Adrenal gland (tissue), 12 donors: ENCODE data around the gene KCNK13. TPM values are rescaled to one million over a fixed set of nuclear protein-coding genes. Genes with fewer than 3 reads are reported as not detected.

ENCODE experiments used
- DNase-seq, 7 donors: peaks; one replicate each; pipeline ENCODE4 v3.0.0-alpha.2; 2019 to 2020
- H3K27ac ChIP-seq, 5 donors: fragments of 200-600 bp; sonication (generic) in 4 of 5; 1 replicate in 3 of 5; 2 replicates in 2 of 5; pipeline versions ENCODE4 v1.5.1 to v1.8.0; 2016 to 2020; ENCODE audit warnings: mild to moderate bottlenecking in 1 of 5
- H3K27me3 ChIP-seq: fragments of 200-600 bp; 2 replicates; pipeline ENCODE4 v1.8.0; 2021
- H3K36me3 ChIP-seq, 2 donors: fragments of 200-600 bp; replicated peaks in 1 of 2; 1 replicate in 1 of 2; 2 replicates in 1 of 2; pipeline versions ENCODE4 v1.5.1 to v1.8.0; 2018 to 2022
- H3K4me1 ChIP-seq, 2 donors: fragments of 200-600 bp; replicated peaks in 1 of 2; 1 replicate in 1 of 2; 2 replicates in 1 of 2; pipeline versions ENCODE4 v1.5.1 to v1.8.0; 2018 to 2021
- H3K4me3 ChIP-seq, 4 donors: fragments of 200-600 bp; sonication (generic) in 3 of 4; one replicate each; pipeline ENCODE4 v1.5.1; 2016 to 2018
- H3K9me3 ChIP-seq, 3 donors: fragments of 200-600 bp; sonication (generic) in 1 of 3; replicated peaks in 1 of 3; 1 replicate in 2 of 3; 2 replicates in 1 of 3; pipeline versions ENCODE4 v1.5.1 to v1.8.0; 2016 to 2021
- POLR2A ChIP-seq, 2 donors: fragments of 450-650 bp; IDR thresholded peaks; one replicate each; pipeline ENCODE4 v1.6.1; 2017; ENCODE audit warnings: antibody characterized with exemption in 2 of 2, mild to moderate bottlenecking in 2 of 2, moderate library complexity in 1 of 2
- WGBS, 4 donors: extraction: QIAGEN DNeasy Blood & Tissue Kit in 2 of 4; methylation state at CpG; one replicate each; pipeline versions ENCODE4 v1.1.5 to v1.1.7; 2013 to 2017; 5-methylcytosine and 5-hydroxymethylcytosine counted together
- intact Hi-C, 2 donors: fragments of 100-400 bp; cut with DNase I; formaldehyde crosslinking; loops; one replicate each; pipeline versions ENCODE4 v1.14.1 to v1.15.0; 2022 to 2023
- polyA plus RNA-seq, 3 donors: library from polyadenylated mRNA; stranded (reverse); fragments of 200-250 nt in 2 of 3; fragments of 350-450 nt in 1 of 3; fragmentation: Illumina TruSeq in 1 of 3; extraction: RNeasy Lipid Tissue Mini Kit (QIAGEN cat#74804) in 1 of 3; gene quantifications; one replicate each; pipeline ENCODE4 v1.2.3, GENCODE V29; 2013 to 2014
- total RNA-seq, 9 donors: library from RNA; depleted of rRNA in 4 of 9; stranded (reverse); fragments of >200 nt in 4 of 9; fragments of 120-200 nt in 1 of 9; fragmentation: NEBNext Ultra II Directional in 1 of 9; extraction: Animal tissue kit (Norgen Biotek cat#: 25700) in 1 of 9; gene quantifications; one replicate each; pipeline versions ENCODE4 v1.1.0 to v1.2.4, GENCODE V29; 2013 to 2023
- TF ChIP-seq, protein P1 (sequence below), 6 experiments: fragments of 450-650 bp in 4 of 6; fragments of 200-600 bp in 2 of 6; sonication (generic) in 1 of 6; IDR thresholded peaks; 1 replicate in 5 of 6; 2 replicates in 1 of 6; pipeline versions ENCODE4 v1.5.1 to v1.8.0; 2016 to 2021; ENCODE audit warnings: antibody characterized with exemption in 6 of 6, mild to moderate bottlenecking in 2 of 6, moderate library complexity in 1 of 6
- donor health status: healthy with polysubstance abuse.
- donor health status: Bipolar disorder and iron deficiency.
- donor health status: DM: yes; HTN: yes; CAD: no.
- donor health status: DM: no; HTN: no; CAD: no.
- donor health status: DM: no; HTN: no; CAD: no.
- donor health status: DM: yes; HTN: yes; CAD: no.

The KCNK13 gene
- total and polyA plus RNA-seq, 12 donors = 0.24 to 3.6 (median 1.5) TPM; not detected in 1

DNA sequence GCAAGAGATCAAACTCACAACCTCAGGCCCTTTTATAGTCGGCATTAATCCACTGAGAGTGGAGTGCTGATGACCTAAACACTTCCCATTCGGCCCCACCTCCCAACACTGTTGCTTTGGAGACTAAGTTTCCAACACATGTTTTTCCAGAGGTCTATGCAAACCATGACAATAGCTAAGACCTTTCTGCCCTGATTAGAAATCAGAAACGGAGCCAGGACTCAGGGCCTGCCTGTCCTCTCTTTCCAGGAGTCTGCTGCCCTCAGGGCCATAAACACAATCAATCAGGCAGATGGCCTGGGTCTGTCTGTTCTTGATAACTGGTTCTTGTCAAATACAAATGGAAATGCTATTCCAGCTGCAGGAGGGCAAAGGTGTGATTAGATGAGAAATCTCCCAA, 97.4 kb downstream of the KCNK13 start:
- no peaks in the 10 kb centered on the region for H3K4me1 ChIP-seq
- H3K36me3 ChIP-seq = no peaks in the 10 kb centered on the region
- H3K27ac ChIP-seq = peak overlapping the region in 1 of 5 donors; percentile 44
- WGBS, 4 donors = 27 to 43% (median 42%) methylated on average over 3 of the region's 3 CpGs
- H3K9me3 ChIP-seq = no peaks in the 10 kb centered on the region
- H3K27me3 ChIP-seq = no peaks in the 10 kb centered on the region
- intact Hi-C loops = no loop called here
- peak; percentile 1 to 87 (median 22) for DNase-seq
- no peak for TF ChIP-seq POLR2A (IDR thresholded peaks at IDR 0.05)
- TF ChIP-seq, protein P1, sequence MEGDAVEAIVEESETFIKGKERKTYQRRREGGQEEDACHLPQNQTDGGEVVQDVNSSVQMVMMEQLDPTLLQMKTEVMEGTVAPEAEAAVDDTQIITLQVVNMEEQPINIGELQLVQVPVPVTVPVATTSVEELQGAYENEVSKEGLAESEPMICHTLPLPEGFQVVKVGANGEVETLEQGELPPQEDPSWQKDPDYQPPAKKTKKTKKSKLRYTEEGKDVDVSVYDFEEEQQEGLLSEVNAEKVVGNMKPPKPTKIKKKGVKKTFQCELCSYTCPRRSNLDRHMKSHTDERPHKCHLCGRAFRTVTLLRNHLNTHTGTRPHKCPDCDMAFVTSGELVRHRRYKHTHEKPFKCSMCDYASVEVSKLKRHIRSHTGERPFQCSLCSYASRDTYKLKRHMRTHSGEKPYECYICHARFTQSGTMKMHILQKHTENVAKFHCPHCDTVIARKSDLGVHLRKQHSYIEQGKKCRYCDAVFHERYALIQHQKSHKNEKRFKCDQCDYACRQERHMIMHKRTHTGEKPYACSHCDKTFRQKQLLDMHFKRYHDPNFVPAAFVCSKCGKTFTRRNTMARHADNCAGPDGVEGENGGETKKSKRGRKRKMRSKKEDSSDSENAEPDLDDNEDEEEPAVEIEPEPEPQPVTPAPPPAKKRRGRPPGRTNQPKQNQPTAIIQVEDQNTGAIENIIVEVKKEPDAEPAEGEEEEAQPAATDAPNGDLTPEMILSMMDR (IDR thresholded peaks at IDR 0.05) = no peak
- H3K4me3 ChIP-seq = no peak overlapping the region

GRCh38 chr14:90159688-90160087, 97.9 kb downstream of the KCNK13 start:
- intact Hi-C loops = no loop called here
- Histone ChIP-seq H3K4me1 (no peaks in the 10 kb centered on the region), H3K9me3 (no peaks in the 10 kb centered on the region), H3K4me3 (no peak overlapping the region), H3K27me3 (no peaks in the 10 kb centered on the region), H3K27ac (no peak overlapping the region), H3K36me3 (no peaks in the 10 kb centered on the region)
- WGBS, 4 donors = 49 to 55% (median 53%) methylated on average over 4 of the region's 4 CpGs
- TF ChIP-seq, protein P1 (IDR thresholded peaks at IDR 0.05) = no peak
- no peak for TF ChIP-seq POLR2A (IDR thresholded peaks at IDR 0.05)
- DNase-seq = no peak

GRCh38 chr14:90161129-90161528, 99.3 kb downstream of the KCNK13 start:
- no peak overlapping the region for H3K27ac ChIP-seq
- H3K9me3 ChIP-seq = no peaks in the 10 kb centered on the region
- intact Hi-C loops = no loop called here
- DNase-seq = no peak
- H3K4me3 ChIP-seq = no peak overlapping the region
- 75 to 93% (median 82%) methylated on average over 3 of the region's 3 CpGs for WGBS, 4 donors
- TF ChIP-seq, protein P1 (IDR thresholded peaks at IDR 0.05) = no peak
- TF ChIP-seq POLR2A (IDR thresholded peaks at IDR 0.05) = no peak
- H3K36me3 ChIP-seq = no peaks in the 10 kb centered on the region
- H3K27me3 ChIP-seq = no peaks in the 10 kb centered on the region
- no peaks in the 10 kb centered on the region for H3K4me1 ChIP-seq

- Histone ChIP-seq H3K36me3 (no peaks in the 10 kb centered on the region), H3K4me3 (no peak overlapping the region), H3K27me3 (no peaks in the 10 kb centered on the region), H3K9me3 (no peaks in the 10 kb centered on the region), H3K4me1 (no peaks in the 10 kb centered on the region), H3K27ac (no peak overlapping the region)
- intact Hi-C loops = no loop called here
- 67 to 78% (median 70%) methylated on average over 4 of the region's 4 CpGs for WGBS, 4 donors
- DNase-seq = no peak
- TF ChIP-seq, protein P1 (IDR thresholded peaks at IDR 0.05) = no peak
- TF ChIP-seq POLR2A (IDR thresholded peaks at IDR 0.05) = no peak
Observed at GRCh38 chr14:90168425-90169105, 106.8 kb downstream of the KCNK13 start.
